HG03460 (cell line): ENCODE measurements around the gene ZBTB17.
"Not testable (repeated sequence)": the region's sequence is repeated elsewhere in the genome, so short reads cannot be mapped to it uniquely, and the experiment has no call there.

Experiments used
- ATAC-seq: cut with Tn5 transposase; IDR thresholded peaks from one replicate; pipeline ENCODE4 v1.9.1; 2021; ENCODE audit not compliant: unreplicated experiment

The ZBTB17 gene

GRCh38 chr1:15991427-15992186 lies 15.7 kb upstream of the ZBTB17 start:
- ATAC-seq = no peak

GRCh38 chr1:15989776-15990175 lies 13.9 kb upstream of the ZBTB17 start:
- ATAC-seq = no peak

DNA sequence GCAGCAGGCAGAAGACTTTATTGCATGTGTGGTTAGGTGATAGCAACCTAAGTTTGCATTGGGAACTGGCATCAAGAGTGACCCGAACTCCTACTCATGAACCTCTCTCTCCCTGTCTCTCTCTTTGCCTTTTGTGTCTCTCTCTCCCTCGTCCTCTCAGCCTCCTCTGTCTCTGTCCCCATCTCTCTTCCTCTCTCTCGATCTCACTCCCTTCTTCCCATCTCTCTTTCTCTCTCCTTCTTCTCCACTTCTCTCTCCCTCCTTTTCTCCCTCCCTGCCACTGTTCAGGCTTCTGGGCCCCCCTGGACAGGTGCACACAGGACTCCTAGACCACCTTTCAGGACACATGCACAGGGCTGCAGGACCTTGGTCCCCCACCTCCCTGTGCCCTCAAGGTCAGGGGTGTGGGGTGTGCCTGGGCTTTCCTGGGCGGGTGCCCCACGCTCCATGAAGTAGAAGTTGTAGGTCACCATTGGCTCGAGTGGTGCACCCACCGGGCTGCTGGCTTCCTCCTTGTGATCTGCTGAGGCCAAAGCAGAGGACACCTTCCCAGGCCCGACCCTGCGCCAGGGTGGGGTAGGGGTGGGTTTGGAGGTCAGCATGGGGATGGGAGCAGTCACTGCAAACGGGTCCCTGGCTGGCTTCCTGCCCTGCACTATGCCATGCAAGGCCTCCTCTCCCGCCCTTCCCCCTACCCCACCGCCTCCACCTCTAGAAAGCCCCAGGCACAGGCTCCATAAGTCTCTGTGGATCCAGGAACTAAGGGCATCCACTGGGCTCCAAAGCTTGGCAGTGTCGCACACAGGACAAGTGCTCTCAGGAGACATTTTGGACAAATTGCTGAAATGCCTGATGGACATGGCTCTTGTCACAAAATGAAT lies 13.2 kb upstream of the ZBTB17 start:
- no peak for ATAC-seq

- no peak for ATAC-seq
Observed at GRCh38 chr1:15985611-15986297, 9.9 kb upstream of the ZBTB17 start.

DNA sequence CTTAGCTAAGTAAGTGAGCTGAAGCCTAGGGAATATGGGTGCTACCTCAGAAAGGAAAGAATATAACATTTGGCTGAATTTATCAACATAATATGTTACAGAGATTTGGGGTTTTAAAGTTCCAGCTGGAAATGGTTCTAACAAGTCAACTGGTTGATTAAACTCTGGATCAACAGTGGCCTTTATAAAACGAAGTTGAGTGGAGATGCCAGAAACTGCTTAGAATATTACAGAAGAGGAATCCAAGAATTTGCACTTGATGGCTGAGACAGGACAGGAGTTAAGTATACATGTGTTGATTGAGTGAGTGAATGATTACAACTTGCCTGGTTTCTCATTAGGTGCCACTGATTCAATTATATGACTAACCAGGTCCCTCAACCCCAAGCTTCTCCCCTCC lies 7.4 kb upstream of the ZBTB17 start:
- no peak for ATAC-seq

- no peak for ATAC-seq
Observed at GRCh38 chr1:15981679-15982078, 5.8 kb upstream of the ZBTB17 start.

GRCh38 chr1:15977947-15978346 lies 2.0 kb upstream of the ZBTB17 start:
- not testable (repeated sequence) for ATAC-seq

DNA sequence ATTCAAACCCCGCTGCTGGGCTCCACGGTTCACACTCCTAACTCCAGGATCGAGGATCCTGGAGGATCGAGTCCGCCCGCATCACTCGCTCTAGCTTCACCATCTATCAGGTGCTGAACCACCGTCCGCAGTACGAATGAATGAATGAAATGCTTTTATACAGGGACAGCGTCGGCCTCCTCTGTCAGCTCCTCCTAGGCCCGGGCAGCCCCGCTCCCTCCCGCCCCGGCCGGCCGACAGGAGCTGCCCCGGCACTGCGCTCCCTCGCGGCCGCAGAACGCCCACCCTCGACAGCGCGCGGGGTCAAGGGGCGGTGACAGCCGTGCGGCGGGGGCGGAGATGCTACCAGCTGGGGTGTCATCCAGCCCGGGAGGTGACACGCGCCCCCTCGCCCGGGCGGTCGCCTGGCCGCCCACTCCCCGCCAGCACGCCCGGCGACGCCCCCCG lies 520 bp downstream of the ZBTB17 start:
- peak; percentile 58 for ATAC-seq

GRCh38 chr1:15974855-15975254 lies 1.0 kb downstream of the ZBTB17 start:
- ATAC-seq = peak; percentile 43

DNA sequence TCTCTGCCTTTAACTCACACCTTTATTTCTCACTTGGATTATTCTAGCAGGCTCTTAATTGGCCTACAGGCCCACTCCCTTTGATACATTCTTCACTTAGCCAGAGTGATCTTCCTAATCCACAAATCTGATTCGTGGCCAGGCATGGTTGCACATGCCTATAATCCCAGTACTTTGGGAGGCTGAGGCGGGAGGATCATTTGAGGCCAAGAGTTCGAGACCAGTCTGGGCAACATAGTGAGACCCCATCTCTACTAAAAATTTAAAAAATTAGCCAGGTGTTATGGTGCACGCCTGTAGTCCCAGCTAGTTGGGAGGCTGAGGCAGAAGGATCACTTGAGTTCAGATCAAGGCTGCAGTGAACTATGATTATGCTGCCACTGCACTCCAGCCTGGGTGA lies 2.1 kb downstream of the ZBTB17 start:
- ATAC-seq = no peak

- ATAC-seq = no peak
Observed at GRCh38 chr1:15972409-15972808, 3.5 kb downstream of the ZBTB17 start.

- ATAC-seq = no peak
Observed at GRCh38 chr1:15970911-15971310, 5.0 kb downstream of the ZBTB17 start.

DNA sequence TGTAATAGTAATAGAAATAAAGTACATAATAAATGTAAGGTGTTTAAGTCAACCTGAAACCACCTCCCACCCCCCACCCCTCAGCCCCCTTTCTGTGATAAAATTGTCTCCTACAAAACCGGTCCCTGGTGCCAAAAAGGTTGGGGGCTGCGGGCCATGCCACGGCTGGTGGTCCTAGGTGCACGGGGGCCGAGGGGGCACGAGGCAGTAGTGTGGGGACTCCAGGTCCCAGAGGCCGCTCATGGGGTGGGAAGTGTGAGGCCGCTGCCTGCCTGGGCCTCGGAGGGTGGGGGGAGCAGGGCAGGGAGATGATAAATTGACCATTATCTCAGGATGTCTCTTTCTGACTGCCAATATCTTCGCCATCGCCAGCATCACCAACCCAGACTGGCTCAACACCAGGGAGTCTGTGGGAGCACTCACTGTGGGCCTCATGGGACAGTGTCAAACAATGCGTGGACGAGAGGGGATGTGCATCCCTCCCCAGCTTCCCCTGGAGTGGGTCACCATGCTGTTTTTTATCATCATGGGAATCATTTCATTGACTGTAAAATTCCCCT lies 6.5 kb downstream of the ZBTB17 start:
- no peak for ATAC-seq

GRCh38 chr1:15968172-15968571 lies 7.7 kb downstream of the ZBTB17 start:
- ATAC-seq = no peak

GRCh38 chr1:15966956-15967344 lies 9.0 kb downstream of the ZBTB17 start:
- ATAC-seq = no peak

GRCh38 chr1:15966081-15966955 lies 9.6 kb downstream of the ZBTB17 start:
- peak; percentile 76 for ATAC-seq

DNA sequence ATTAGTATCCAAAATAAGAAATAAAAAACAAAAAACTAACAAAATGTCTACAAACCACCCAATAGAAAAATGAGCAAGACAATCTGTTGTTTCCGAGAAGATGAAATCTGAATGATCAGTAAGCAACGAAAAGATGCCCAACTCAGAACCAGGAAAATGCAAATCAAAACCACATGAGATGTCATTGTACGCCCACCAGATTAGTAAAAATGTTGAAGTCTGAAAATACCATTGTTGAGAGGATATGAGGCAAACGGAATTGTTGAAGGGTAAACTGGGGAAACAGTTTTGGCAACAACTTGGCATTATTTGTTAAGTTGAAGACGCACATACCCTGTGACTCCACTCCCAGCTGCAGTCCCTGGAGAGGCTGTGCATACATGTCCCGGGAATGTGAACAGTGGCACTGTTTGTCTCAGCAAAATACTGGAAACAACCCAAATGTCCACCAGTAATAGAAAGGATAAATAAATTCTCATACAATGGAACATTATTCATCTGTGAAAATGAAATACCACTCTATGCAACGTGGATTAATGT lies 10.6 kb downstream of the ZBTB17 start:
- ATAC-seq = no peak

DNA sequence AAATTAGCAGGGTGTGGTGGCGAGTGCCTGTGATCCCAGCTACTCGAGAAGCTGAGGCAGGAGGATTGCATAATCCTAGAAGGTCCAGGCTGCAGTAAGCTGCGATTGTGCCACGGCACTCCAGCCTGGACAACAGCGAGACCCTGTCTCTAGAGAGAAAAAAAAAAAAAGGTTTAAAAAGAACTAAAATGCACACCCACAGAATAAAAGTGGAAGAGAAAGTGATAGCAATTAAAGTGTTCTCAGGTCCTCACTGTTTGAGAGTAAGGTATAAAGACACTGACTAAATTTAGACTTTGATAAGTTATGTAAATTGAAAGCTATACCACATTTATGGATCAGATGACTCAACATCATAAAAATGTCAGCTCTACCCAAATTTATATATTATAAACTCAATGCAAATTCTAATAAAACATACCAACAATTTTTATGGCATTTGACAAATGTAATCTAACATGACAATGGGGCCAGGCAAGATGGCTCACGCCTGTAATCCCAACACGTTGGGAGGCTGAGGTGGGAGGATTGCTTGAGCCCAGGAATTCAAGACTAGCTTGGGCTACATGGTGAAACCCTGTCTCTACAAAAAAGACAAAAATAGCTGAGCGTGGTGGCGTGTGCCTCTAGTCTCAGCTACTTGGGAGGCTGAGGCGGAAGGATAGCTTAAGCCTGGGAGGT lies 11.8 kb downstream of the ZBTB17 start:
- no peak for ATAC-seq

DNA sequence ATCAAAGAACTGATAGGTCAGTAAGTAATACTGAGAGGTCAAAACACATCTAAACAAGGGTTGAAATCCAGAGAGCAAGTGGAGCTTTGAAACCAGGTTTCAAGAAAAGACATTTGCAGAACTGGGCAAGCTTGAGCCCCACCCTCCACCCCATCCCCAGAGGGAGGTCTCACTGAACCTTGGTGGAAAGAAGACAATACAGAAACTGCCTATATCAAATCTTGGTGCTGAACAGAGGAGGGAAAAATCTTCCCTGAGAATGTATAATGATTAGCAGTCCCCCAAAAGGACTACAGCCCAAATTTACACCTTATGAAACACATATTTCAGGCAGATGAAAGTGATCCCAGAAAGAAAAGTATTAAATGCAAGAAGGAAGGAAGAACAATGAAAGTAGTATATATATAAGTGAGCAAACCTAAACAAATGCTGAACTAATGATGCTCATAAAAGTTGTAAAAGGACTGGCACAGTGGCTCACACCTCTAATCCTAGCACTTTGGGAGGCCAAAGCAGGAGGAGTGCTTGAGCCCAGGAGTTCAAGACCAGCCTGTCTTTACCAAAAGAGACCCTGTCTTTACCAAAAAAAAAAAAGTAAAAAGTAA lies 12.4 kb downstream of the ZBTB17 start:
- ATAC-seq = no peak
